Measurements from ENCODE around the gene KCNIP3.

The KCNIP3 gene

DNA sequence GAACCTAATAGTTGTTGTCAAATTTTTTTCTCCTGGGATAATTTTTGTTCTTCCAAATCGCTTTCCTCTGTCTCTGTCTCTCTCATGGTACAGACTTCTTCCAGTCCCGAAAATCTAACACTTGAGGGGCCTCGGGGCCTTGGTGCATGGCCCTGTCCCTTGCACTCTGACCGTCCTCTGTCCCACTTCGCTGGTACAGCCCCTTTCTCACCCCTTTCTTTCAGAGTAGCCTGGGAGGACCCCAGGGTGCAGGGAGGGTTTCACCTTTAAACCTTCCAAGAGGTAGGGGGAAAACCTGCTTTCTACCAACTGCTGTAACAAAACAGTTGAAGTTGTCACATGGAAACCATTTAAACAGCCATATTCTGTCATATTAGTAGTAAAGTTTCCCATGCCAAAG lies 83.1 kb downstream of the KCNIP3 start:
- DNase-seq (ENCODE audit: extremely low read depth, low read depth), result no peak
- no peak overlapping the region for H3K4me3 ChIP-seq (replicated peaks; ENCODE audit: low read depth, low read length)
- TF ChIP-seq, protein P1, sequence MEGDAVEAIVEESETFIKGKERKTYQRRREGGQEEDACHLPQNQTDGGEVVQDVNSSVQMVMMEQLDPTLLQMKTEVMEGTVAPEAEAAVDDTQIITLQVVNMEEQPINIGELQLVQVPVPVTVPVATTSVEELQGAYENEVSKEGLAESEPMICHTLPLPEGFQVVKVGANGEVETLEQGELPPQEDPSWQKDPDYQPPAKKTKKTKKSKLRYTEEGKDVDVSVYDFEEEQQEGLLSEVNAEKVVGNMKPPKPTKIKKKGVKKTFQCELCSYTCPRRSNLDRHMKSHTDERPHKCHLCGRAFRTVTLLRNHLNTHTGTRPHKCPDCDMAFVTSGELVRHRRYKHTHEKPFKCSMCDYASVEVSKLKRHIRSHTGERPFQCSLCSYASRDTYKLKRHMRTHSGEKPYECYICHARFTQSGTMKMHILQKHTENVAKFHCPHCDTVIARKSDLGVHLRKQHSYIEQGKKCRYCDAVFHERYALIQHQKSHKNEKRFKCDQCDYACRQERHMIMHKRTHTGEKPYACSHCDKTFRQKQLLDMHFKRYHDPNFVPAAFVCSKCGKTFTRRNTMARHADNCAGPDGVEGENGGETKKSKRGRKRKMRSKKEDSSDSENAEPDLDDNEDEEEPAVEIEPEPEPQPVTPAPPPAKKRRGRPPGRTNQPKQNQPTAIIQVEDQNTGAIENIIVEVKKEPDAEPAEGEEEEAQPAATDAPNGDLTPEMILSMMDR (IDR thresholded peaks at IDR 0.05; ENCODE audit: low read depth, low read length, missing control alignments), result no peak

DNA sequence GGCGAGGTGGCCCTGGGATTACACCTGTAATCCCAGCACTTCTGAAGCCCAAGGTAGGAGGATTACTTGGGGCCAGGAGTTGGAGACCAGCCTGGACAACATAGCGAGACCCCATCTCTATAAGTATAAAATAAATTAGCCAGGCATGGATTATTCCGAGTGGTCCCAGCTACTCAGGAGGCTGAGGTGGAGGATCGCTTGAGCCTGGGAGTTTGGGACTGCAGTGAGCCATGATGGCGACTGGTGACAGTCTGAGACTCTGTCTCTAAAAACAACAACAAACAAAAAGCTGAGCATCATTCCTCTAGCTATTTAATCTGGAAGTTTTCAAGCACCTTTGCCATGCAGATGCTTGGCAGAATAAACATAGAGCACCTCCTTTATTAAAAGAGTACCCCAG lies 83.6 kb downstream of the KCNIP3 start:
- DNase-seq (ENCODE audit: extremely low read depth, low read depth), result no peak
- H3K4me3 ChIP-seq (replicated peaks; ENCODE audit: low read depth, low read length), result no peak overlapping the region
- TF ChIP-seq, protein P1 (IDR thresholded peaks at IDR 0.05; ENCODE audit: low read depth, low read length, missing control alignments), result no peak

GRCh38 chr2:95381212-95382191 lies 84.4 kb downstream of the KCNIP3 start:
- no peak for DNase-seq (ENCODE audit: extremely low read depth, low read depth)
- H3K4me3 ChIP-seq (replicated peaks; ENCODE audit: low read depth, low read length), result no peak overlapping the region
- TF ChIP-seq, protein P1 (IDR thresholded peaks at IDR 0.05; ENCODE audit: low read depth, low read length, missing control alignments), result no peak

DNA sequence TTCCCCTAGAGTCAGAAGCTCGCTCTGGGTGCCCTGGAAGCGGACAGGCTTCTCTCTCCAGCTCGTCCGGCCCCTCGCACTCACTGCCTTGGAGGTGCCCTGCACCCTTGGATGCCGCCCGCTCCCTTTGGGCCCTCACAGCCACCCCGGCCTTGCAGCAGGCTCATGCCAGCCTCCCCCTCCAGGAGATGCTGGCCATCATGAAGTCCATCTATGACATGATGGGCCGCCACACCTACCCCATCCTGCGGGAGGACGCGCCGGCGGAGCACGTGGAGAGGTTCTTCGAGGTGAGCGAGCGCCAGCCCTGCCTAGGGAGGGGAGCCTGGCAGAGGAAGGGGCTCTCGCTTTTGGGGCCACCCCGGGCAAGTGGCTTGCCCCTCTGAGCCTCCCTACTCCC lies 85.0 kb downstream of the KCNIP3 start:
- DNase-seq (ENCODE audit: extremely low read depth, low read depth), result no peak
- no peak overlapping the region for H3K4me3 ChIP-seq (replicated peaks; ENCODE audit: low read depth, low read length)
- TF ChIP-seq, protein P1 (IDR thresholded peaks at IDR 0.05; ENCODE audit: low read depth, low read length, missing control alignments), result no peak

GRCh38 chr2:95382686-95383634 lies 85.8 kb downstream of the KCNIP3 start:
- TF ChIP-seq, protein P1 (IDR thresholded peaks at IDR 0.05; ENCODE audit: low read depth, low read length, missing control alignments), result no peak
- H3K4me3 ChIP-seq (replicated peaks; ENCODE audit: low read depth, low read length), result no peak overlapping the region
- DNase-seq (ENCODE audit: extremely low read depth, low read depth), result no peak

DNA sequence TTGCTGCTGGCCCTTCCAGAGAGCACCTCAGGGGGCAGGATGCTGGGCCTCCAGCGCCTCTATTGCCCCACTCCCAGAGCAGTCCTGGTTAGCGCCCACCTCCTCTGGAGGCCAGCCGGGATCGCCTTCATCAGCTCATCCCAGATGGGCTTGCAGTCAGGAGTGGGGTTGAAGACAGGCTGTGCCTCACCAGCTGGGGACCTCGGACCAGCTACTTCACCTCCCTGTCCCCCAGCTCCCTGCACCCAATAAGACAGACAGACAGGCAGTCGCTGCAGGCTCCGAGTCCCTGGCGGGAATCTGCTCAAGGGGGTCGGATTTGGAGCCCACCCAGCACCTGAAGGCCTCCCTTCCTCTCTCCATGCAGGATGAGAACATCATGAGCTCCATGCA lies 86.5 kb downstream of the KCNIP3 start:
- no peak for DNase-seq (ENCODE audit: extremely low read depth, low read depth)
- TF ChIP-seq, protein P1 (IDR thresholded peaks at IDR 0.05; ENCODE audit: low read depth, low read length, missing control alignments), result no peak

More for the DNA sequence above, 86.5 kb downstream of the KCNIP3 start:
- no peak overlapping the region for H3K4me3 ChIP-seq (replicated peaks; ENCODE audit: low read depth, low read length)
